ENCODE measurements around the gene LRP10.

The LRP10 gene

DNA sequence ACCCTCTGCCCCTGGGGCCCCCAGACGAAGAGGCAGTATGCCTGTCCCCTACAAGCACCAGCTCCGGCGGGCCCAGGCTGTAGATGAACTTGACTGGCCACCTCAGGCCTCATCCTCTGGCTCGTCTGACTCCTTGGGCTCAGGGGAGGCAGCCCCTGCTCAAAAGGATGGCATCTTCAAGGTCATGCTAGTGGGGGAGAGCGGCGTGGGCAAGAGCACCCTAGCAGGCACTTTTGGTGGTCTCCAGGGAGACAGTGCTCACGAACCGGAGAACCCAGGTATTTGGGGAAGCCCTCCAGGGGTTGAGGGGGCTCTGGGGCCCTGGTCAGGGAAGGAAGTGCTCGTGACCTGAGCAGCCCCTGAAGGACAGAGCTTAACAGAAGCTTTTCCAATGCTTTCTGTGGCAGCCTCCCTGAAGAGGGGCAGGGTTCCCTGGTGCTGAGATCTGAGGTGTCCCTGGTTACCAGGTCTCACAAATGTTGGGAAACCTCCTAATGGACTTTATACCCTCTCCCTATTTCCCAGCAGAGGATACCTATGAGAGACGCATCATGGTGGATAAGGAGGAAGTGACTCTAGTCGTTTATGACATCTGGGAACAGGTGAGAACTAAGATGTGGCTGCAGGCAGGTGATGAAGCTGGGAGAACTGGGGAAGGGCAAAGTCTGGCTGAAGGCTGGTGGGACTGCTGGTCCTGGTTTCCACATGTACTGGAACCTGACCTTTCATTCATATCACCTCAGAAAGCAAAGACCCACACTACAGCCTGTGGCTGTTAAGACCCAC lies 13.4 kb downstream of the LRP10 start:
- TF ChIP-seq, protein P1, sequence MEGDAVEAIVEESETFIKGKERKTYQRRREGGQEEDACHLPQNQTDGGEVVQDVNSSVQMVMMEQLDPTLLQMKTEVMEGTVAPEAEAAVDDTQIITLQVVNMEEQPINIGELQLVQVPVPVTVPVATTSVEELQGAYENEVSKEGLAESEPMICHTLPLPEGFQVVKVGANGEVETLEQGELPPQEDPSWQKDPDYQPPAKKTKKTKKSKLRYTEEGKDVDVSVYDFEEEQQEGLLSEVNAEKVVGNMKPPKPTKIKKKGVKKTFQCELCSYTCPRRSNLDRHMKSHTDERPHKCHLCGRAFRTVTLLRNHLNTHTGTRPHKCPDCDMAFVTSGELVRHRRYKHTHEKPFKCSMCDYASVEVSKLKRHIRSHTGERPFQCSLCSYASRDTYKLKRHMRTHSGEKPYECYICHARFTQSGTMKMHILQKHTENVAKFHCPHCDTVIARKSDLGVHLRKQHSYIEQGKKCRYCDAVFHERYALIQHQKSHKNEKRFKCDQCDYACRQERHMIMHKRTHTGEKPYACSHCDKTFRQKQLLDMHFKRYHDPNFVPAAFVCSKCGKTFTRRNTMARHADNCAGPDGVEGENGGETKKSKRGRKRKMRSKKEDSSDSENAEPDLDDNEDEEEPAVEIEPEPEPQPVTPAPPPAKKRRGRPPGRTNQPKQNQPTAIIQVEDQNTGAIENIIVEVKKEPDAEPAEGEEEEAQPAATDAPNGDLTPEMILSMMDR (IDR thresholded peaks at IDR 0.05; ENCODE audit: insufficient read depth, low read length, poor library complexity, severe bottlenecking) = no peak
- DNase-seq (ENCODE audit: extremely low read depth, insufficient read length) = no peak
- no peaks in the 10 kb centered on the region for H3K36me3 ChIP-seq (ENCODE audit: control insufficient read depth, insufficient read depth, low read length)
- H3K27me3 ChIP-seq (replicated peaks; ENCODE audit: control insufficient read depth, insufficient read depth, low read length) = no peaks in the 10 kb centered on the region
- no peak overlapping the region for H3K4me3 ChIP-seq (replicated peaks; ENCODE audit: low read depth, low read length)

DNA sequence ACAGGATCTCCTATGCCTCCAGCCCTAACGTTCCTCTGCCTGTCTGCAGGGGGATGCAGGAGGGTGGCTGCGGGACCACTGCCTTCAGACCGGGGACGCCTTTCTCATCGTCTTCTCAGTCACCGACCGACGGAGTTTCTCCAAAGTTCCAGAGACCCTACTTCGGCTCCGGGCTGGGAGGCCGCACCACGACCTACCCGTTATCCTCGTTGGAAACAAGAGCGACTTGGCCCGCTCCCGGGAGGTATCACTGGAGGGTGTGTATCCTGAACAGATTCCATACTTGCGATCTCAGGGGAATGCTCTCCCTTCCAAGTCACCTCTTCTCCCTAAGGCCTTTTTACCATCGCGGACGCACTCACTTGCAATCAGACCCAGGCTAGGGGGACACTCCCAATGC lies 14.4 kb downstream of the LRP10 start:
- Histone ChIP-seq H3K27me3 (replicated peaks; ENCODE audit: control insufficient read depth, insufficient read depth, low read length) (no peaks in the 10 kb centered on the region), H3K4me3 (replicated peaks; ENCODE audit: low read depth, low read length) (peak overlapping the region; percentile 63), H3K36me3 (ENCODE audit: control insufficient read depth, insufficient read depth, low read length) (no peaks in the 10 kb centered on the region)
- TF ChIP-seq, protein P1 (IDR thresholded peaks at IDR 0.05; ENCODE audit: insufficient read depth, low read length, poor library complexity, severe bottlenecking) = no peak
- DNase-seq (ENCODE audit: extremely low read depth, insufficient read length) = no peak

DNA sequence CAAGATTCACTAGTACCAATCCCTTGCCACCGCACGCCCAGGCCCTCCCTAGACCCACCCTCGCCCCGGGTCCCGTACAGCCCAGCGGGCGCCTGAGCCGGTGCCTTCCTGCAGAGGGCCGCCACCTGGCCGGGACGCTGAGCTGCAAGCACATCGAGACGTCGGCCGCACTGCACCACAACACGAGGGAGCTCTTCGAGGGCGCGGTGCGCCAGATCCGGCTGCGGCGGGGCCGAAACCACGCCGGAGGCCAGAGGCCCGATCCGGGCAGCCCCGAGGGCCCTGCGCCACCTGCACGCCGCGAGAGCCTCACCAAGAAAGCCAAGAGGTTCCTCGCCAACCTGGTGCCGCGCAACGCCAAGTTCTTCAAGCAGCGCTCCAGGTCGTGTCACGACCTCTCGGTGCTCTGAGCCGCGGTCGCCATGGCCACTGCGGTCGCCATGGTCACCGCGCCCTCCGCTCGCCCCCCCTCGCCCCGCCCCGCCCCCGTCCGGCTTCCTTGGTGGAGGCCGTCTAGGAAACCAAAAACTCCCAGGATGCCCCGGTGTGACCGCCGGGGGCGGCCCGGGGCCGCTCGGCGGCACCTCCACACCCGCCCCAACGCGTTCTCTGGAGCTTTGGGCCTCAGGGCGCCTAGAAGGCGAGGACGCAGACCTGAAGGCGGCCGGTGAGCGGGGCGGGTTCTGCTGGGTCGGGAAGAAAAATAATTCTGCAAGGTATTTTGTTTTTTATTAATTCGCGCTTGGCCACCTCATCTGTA lies 15.1 kb downstream of the LRP10 start:
- no peaks in the 10 kb centered on the region for H3K36me3 ChIP-seq (ENCODE audit: control insufficient read depth, insufficient read depth, low read length)
- no peaks in the 10 kb centered on the region for H3K27me3 ChIP-seq (replicated peaks; ENCODE audit: control insufficient read depth, insufficient read depth, low read length)
- peak overlapping the region; percentile 63 for H3K4me3 ChIP-seq (replicated peaks; ENCODE audit: low read depth, low read length)
- TF ChIP-seq, protein P1 (IDR thresholded peaks at IDR 0.05; ENCODE audit: insufficient read depth, low read length, poor library complexity, severe bottlenecking) = peak; percentile 60
- DNase-seq (ENCODE audit: extremely low read depth, insufficient read length) = peak; percentile 92

DNA sequence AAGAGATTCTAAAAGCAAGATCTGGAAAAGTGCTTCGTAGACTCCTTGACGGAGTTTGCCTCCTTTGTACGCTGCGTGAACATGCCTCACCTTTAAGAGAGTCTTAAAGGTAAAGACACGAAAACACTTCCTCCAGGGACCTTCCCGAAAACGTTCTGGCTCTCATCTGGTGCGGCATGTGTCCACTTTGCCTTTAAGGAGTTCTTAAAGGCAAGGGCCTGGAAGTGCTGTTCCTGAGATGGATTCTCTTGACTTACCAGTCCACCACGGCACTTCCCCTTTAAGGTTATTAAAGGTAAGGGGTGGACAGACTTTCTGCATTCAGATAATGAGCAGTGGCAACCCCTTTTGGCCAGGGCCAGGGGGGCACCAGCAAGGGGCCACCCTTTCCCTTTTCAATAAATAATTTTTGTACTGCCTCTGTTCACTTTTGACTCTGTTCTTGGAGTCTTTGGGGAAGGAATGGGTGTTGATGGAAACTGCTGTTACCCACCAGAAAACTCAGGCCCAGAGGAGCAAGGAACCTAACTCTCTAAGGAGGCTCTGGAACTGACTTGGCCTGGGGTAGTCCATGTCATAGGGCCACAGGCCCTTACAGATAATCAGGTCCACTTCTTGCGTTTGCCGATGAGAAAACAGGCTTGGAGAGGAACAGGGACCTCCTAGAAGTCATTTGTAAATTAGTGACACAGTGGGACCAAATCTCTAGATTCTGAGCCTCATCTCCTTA lies 15.9 kb downstream of the LRP10 start:
- peak; percentile 69 for DNase-seq (ENCODE audit: extremely low read depth, insufficient read length)
- Histone ChIP-seq H3K27me3 (replicated peaks; ENCODE audit: control insufficient read depth, insufficient read depth, low read length) (no peaks in the 10 kb centered on the region), H3K36me3 (ENCODE audit: control insufficient read depth, insufficient read depth, low read length) (peaks cover 3% of the 10 kb centered on the region), H3K4me3 (replicated peaks; ENCODE audit: low read depth, low read length) (peak overlapping the region; percentile 63)
- TF ChIP-seq, protein P1 (IDR thresholded peaks at IDR 0.05; ENCODE audit: insufficient read depth, low read length, poor library complexity, severe bottlenecking) = no peak

DNA sequence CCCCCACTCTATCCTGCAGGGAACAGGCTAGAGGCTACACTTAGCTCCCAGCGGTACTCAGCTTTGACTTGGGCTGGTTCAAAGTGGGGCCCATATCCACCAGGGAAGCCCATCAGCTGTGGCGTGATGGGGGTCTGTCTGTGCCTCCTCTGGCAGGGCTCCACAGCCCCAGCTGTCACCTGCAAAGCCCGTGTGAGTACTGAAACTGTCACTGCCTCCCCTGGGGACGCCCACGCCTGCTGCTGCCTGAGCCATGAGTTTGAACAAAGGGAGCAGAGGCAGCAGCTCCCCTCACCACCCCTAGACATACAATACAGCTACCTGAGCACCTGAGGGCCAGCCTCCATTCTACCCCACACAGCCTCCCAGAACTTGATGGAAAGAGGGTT lies 16.4 kb downstream of the LRP10 start:
- Histone ChIP-seq H3K27me3 (replicated peaks; ENCODE audit: control insufficient read depth, insufficient read depth, low read length) (no peaks in the 10 kb centered on the region), H3K4me3 (replicated peaks; ENCODE audit: low read depth, low read length) (peak overlapping the region; percentile 63), H3K36me3 (ENCODE audit: control insufficient read depth, insufficient read depth, low read length) (peaks cover 6% of the 10 kb centered on the region)
- peak; percentile 81 for DNase-seq (ENCODE audit: extremely low read depth, insufficient read length)
- TF ChIP-seq, protein P1 (IDR thresholded peaks at IDR 0.05; ENCODE audit: insufficient read depth, low read length, poor library complexity, severe bottlenecking) = no peak
